ENCODE measurements around the gene KANK3. TPM values are rescaled to one million over a fixed set of nuclear protein-coding genes. Genes with fewer than 3 reads are reported as not detected.
A peak's percentile ranks its signal among the peaks of the same experiment; 100 is the strongest.
"Not testable (repeated sequence)": the region's sequence is repeated elsewhere in the genome, so short reads cannot be mapped to it uniquely, and the experiment has no call there.

KANK3 gene
- polyA plus RNA-seq, 1 donor from 2014 or later: 2.8 TPM

DNA sequence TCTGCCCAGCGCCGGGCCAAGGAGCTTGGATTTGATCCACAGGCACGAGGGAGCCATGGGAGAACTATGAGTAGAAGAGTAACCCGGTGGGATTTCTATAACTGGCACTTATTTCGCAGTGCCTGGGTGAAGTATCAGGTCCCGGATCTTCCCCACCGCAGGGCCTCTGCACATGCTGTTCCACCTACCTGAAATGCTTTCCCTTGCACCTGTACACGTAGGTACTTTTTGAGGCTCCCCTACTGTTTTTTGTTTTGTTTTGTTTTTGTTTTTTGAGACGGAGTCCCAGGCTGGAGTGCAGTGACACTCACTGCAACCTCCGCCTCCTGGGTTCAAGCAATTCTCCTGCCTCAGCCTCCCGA lies 402 bp upstream of the KANK3 start:
- H3K27ac ChIP-seq (ENCODE audit: low read length): no peak overlapping the region

DNA sequence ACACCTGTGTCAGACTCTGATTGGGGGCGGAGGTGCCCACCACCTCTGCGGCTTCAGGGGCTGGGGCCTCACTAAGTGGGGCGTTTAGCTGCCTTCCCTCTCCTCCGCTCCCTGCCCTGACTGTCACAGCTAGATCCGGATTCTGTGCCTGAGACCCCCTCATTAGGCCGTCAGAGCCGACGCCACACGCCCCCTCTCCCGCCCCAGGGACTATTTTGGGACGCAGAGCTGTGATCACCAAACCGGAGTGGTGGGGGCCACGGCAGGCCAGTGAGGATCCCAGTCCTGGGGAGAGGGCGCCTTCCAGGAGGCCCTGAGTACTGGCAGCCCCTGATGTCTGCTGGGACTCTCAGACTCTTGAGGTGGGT lies 762 bp downstream of the KANK3 start:
- Histone ChIP-seq H3K4me2 (ENCODE audit: low read length) (no peak overlapping the region), H3K4me3 (ENCODE audit: low read length) (no peak overlapping the region), H3K27me3 (ENCODE audit: insufficient read depth, low read depth, low read length) (peaks cover 34% of the 10 kb centered on the region), H3K9me3 (ENCODE audit: low read length) (no peaks in the 10 kb centered on the region), H3K9ac (ENCODE audit: low read length) (no peak overlapping the region), H3F3A (ENCODE audit: insufficient read depth, low read length, poor library complexity, severe bottlenecking) (no peaks in the 10 kb centered on the region), H3K9me2 (ENCODE audit: insufficient read depth, low read length) (no peaks in the 10 kb centered on the region), H3K36me3 (ENCODE audit: insufficient read depth, low read length) (no peaks in the 10 kb centered on the region), H3K79me2 (replicated peaks; ENCODE audit: insufficient read depth, low read length) (no peaks in the 10 kb centered on the region), H2AFZ (ENCODE audit: low read depth, low read length) (no peak overlapping the region), H4K20me1 (ENCODE audit: insufficient read depth) (no peaks in the 10 kb centered on the region), H3K27ac (ENCODE audit: low read length) (no peak overlapping the region)
- TF ChIP-seq MXI1 (conservative IDR thresholded peaks at IDR 0.05; ENCODE audit: poor library complexity, severe bottlenecking) (no peak), SMC3 (conservative IDR thresholded peaks at IDR 0.05; ENCODE audit: poor library complexity) (no peak)

More for the DNA sequence above, 402 bp upstream of the KANK3 start:
- Histone ChIP-seq H4K20me1 (ENCODE audit: insufficient read depth) (no peaks in the 10 kb centered on the region), H3K9ac (ENCODE audit: low read length) (no peak overlapping the region), H3K27me3 (ENCODE audit: insufficient read depth, low read depth, low read length) (peaks cover 34% of the 10 kb centered on the region), H2AFZ (ENCODE audit: low read depth, low read length) (no peak overlapping the region), H3K9me3 (ENCODE audit: low read length) (no peaks in the 10 kb centered on the region), H3K79me2 (replicated peaks; ENCODE audit: insufficient read depth, low read length) (no peaks in the 10 kb centered on the region), H3K36me3 (ENCODE audit: insufficient read depth, low read length) (no peaks in the 10 kb centered on the region), H3K4me2 (ENCODE audit: low read length) (no peak overlapping the region), H3F3A (ENCODE audit: insufficient read depth, low read length, poor library complexity, severe bottlenecking) (no peaks in the 10 kb centered on the region), H3K4me3 (ENCODE audit: low read length) (peak overlapping the region; percentile 31), H3K9me2 (ENCODE audit: insufficient read depth, low read length) (no peaks in the 10 kb centered on the region)
- TF ChIP-seq MXI1 (conservative IDR thresholded peaks at IDR 0.05; ENCODE audit: poor library complexity, severe bottlenecking) (no peak), SMC3 (conservative IDR thresholded peaks at IDR 0.05; ENCODE audit: poor library complexity) (no peak), POLR2AphosphoS5 (IDR thresholded peaks at IDR 0.05) (no peak), RAD21 (conservative IDR thresholded peaks at IDR 0.05) (no peak), TAF1 (IDR thresholded peaks at IDR 0.05; ENCODE audit: low read depth) (no peak), EP300 (conservative IDR thresholded peaks at IDR 0.05; ENCODE audit: poor library complexity, severe bottlenecking) (no peak)
- TF ChIP-seq, protein P1, sequence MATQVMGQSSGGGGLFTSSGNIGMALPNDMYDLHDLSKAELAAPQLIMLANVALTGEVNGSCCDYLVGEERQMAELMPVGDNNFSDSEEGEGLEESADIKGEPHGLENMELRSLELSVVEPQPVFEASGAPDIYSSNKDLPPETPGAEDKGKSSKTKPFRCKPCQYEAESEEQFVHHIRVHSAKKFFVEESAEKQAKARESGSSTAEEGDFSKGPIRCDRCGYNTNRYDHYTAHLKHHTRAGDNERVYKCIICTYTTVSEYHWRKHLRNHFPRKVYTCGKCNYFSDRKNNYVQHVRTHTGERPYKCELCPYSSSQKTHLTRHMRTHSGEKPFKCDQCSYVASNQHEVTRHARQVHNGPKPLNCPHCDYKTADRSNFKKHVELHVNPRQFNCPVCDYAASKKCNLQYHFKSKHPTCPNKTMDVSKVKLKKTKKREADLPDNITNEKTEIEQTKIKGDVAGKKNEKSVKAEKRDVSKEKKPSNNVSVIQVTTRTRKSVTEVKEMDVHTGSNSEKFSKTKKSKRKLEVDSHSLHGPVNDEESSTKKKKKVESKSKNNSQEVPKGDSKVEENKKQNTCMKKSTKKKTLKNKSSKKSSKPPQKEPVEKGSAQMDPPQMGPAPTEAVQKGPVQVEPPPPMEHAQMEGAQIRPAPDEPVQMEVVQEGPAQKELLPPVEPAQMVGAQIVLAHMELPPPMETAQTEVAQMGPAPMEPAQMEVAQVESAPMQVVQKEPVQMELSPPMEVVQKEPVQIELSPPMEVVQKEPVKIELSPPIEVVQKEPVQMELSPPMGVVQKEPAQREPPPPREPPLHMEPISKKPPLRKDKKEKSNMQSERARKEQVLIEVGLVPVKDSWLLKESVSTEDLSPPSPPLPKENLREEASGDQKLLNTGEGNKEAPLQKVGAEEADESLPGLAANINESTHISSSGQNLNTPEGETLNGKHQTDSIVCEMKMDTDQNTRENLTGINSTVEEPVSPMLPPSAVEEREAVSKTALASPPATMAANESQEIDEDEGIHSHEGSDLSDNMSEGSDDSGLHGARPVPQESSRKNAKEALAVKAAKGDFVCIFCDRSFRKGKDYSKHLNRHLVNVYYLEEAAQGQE (IDR thresholded peaks at IDR 0.05; ENCODE audit: borderline replicate concordance): no peak
- TF ChIP-seq, protein P2, sequence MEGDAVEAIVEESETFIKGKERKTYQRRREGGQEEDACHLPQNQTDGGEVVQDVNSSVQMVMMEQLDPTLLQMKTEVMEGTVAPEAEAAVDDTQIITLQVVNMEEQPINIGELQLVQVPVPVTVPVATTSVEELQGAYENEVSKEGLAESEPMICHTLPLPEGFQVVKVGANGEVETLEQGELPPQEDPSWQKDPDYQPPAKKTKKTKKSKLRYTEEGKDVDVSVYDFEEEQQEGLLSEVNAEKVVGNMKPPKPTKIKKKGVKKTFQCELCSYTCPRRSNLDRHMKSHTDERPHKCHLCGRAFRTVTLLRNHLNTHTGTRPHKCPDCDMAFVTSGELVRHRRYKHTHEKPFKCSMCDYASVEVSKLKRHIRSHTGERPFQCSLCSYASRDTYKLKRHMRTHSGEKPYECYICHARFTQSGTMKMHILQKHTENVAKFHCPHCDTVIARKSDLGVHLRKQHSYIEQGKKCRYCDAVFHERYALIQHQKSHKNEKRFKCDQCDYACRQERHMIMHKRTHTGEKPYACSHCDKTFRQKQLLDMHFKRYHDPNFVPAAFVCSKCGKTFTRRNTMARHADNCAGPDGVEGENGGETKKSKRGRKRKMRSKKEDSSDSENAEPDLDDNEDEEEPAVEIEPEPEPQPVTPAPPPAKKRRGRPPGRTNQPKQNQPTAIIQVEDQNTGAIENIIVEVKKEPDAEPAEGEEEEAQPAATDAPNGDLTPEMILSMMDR (IDR thresholded peaks at IDR 0.05; ENCODE audit: poor library complexity, severe bottlenecking): no peak

DNA sequence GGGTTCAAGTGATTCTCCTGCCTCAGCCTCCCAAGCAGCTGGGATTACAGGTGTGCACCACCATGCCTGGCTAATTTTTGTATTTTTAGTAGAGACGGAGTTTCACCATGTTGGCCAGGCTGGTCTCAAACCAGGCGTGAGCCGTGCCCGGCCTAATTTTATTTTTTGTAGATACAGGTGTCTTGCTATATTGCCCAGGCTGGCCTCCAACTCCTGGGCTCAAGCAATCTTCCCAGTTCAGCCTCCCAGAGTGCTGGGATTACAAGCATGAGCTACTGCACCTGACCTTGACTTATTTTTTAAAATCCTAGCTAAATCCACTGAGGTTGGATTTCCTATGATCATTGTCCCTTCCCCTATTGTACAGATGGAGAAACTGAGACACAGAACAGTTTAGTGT lies 1.6 kb downstream of the KANK3 start:
- not testable (repeated sequence) for H3K79me2 ChIP-seq (replicated peaks; ENCODE audit: insufficient read depth, low read length); H3K36me3 ChIP-seq (ENCODE audit: insufficient read depth, low read length); H3K4me3 ChIP-seq (ENCODE audit: low read length); H3K9ac ChIP-seq (ENCODE audit: low read length); H3F3A ChIP-seq (ENCODE audit: insufficient read depth, low read length, poor library complexity, severe bottlenecking); H3K27ac ChIP-seq (ENCODE audit: low read length); H4K20me1 ChIP-seq (ENCODE audit: insufficient read depth); H2AFZ ChIP-seq (ENCODE audit: low read depth, low read length); H3K9me2 ChIP-seq (ENCODE audit: insufficient read depth, low read length); H3K9me3 ChIP-seq (ENCODE audit: low read length); H3K4me2 ChIP-seq (ENCODE audit: low read length)
- peaks cover 38% of the 10 kb centered on the region for H3K27me3 ChIP-seq (ENCODE audit: insufficient read depth, low read depth, low read length)

Data from neural cell (in vitro differentiated cells).